HepG2 (cell line): ENCODE measurements around the gene PNKP. TPM values are rescaled to one million over a fixed set of nuclear protein-coding genes. Genes with fewer than 3 reads are reported as not detected.

ENCODE experiments used
- GZF1 ChIP-seq: sonication (generic); formaldehyde crosslinking; IDR thresholded peaks from 2 replicates; pipeline ENCODE4 v1.5.1; 2020; ENCODE audit warnings: mild to moderate bottlenecking, missing genetic modification reagents
- HDAC1 ChIP-seq: sonication (generic); formaldehyde crosslinking; IDR thresholded peaks from 2 replicates; pipeline ENCODE4 v1.5.1; 2020; ENCODE audit warnings: mild to moderate bottlenecking, missing genetic modification reagents
- RFXANK ChIP-seq: IDR thresholded peaks from 2 replicates; pipeline ENCODE4 v1.6.1; 2016
- RORA ChIP-seq: sonication (generic); formaldehyde crosslinking; IDR thresholded peaks from 2 replicates; pipeline ENCODE4 v1.5.0; 2020; ENCODE audit warnings: mild to moderate bottlenecking, missing genetic modification reagents, moderate library complexity
- SNRNP70 ChIP-seq: fragments of 200-400 bp; formaldehyde crosslinking; IDR thresholded peaks from 2 replicates; pipeline ENCODE4 v1.6.1; 2017; ENCODE audit warnings: mild to moderate bottlenecking, low read depth, low read length, moderate library complexity
- ZFP36L1 ChIP-seq: sonication (generic); formaldehyde crosslinking; IDR thresholded peaks from 2 replicates; pipeline ENCODE4 v1.8.0; 2022; ENCODE audit warnings: mild to moderate bottlenecking, missing genetic modification reagents, moderate library complexity
- ZNF432 ChIP-seq: sonication (generic); formaldehyde crosslinking; IDR thresholded peaks from 2 replicates; pipeline ENCODE4 v1.5.0; 2020; ENCODE audit warnings: missing genetic modification reagents, mild to moderate bottlenecking, borderline replicate concordance
- ZNF44 ChIP-seq: sonication (generic); formaldehyde crosslinking; IDR thresholded peaks from 2 replicates; pipeline ENCODE4 v1.5.1; 2020; ENCODE audit warnings: mild to moderate bottlenecking, missing genetic modification reagents
- ZNF468 ChIP-seq: sonication (generic); formaldehyde crosslinking; IDR thresholded peaks from 2 replicates; pipeline ENCODE4 v1.8.0; 2022; ENCODE audit warnings: mild to moderate bottlenecking, moderate library complexity, missing genetic modification reagents
- ZNF768 ChIP-seq: sonication (generic); formaldehyde crosslinking; IDR thresholded peaks from 2 replicates; pipeline ENCODE4 v1.4.0; 2020; ENCODE audit warnings: missing genetic modification reagents
- polyA plus RNA-seq, 8 experiments: library from polyadenylated mRNA; depleted of rRNA in 3 of 8; stranded (reverse) in 7 of 8; unstranded in 1 of 8; fragments of >200 nt; fragmentation: Illumina TruSeq in 4 of 8; extraction: Trizol in 4 of 8; gene quantifications; 2 replicates each; pipeline versions ENCODE4 v1.2.1 to v1.2.3, GENCODE V29; 2011 to 2016; ENCODE audit warnings: low read depth in 4 of 8, missing spikeins in 1 of 8, mixed read lengths in 1 of 8; ENCODE audit not compliant: insufficient read depth in 1 of 8
- total RNA-seq, 5 experiments: library from RNA; depleted of rRNA; stranded (reverse); fragments of >200 nt; fragmentation: Illumina TruSeq; extraction: Trizol; gene quantifications; 2 replicates each; pipeline ENCODE4 v1.2.3, GENCODE V29; 2016; ENCODE audit warnings: low read depth in 1 of 5
- TF ChIP-seq, protein P1 (sequence below): sonication (generic); formaldehyde crosslinking; IDR thresholded peaks from 2 replicates; pipeline ENCODE4 v1.4.0; 2020; ENCODE audit warnings: missing genetic modification reagents, borderline replicate concordance
- TF ChIP-seq, protein P2 (sequence below): sonication (generic); formaldehyde crosslinking; IDR thresholded peaks from 2 replicates; pipeline ENCODE4 v1.4.0; 2020; ENCODE audit warnings: mild to moderate bottlenecking, missing genetic modification reagents
- TF ChIP-seq, protein P3 (sequence below): sonication (generic); formaldehyde crosslinking; IDR thresholded peaks from 2 replicates; pipeline ENCODE4 v1.5.0; 2020; ENCODE audit warnings: mild to moderate bottlenecking, missing genetic modification reagents
- TF ChIP-seq, protein P4 (sequence below): sonication (generic); formaldehyde crosslinking; IDR thresholded peaks from 2 replicates; pipeline ENCODE4 v1.4.0; 2020; ENCODE audit warnings: missing genetic modification reagents, borderline replicate concordance
- TF ChIP-seq, protein P5 (sequence below): sonication (generic); formaldehyde crosslinking; IDR thresholded peaks from 2 replicates; pipeline ENCODE4 v1.5.0; 2020; ENCODE audit warnings: mild to moderate bottlenecking, missing genetic modification reagents

PNKP gene
- total and polyA plus RNA-seq, 2 of the 13 experiments (the other 11 are each of a cell fraction or from before 2014, with no cell fraction given), result 12.7 to 27.1 TPM

DNA sequence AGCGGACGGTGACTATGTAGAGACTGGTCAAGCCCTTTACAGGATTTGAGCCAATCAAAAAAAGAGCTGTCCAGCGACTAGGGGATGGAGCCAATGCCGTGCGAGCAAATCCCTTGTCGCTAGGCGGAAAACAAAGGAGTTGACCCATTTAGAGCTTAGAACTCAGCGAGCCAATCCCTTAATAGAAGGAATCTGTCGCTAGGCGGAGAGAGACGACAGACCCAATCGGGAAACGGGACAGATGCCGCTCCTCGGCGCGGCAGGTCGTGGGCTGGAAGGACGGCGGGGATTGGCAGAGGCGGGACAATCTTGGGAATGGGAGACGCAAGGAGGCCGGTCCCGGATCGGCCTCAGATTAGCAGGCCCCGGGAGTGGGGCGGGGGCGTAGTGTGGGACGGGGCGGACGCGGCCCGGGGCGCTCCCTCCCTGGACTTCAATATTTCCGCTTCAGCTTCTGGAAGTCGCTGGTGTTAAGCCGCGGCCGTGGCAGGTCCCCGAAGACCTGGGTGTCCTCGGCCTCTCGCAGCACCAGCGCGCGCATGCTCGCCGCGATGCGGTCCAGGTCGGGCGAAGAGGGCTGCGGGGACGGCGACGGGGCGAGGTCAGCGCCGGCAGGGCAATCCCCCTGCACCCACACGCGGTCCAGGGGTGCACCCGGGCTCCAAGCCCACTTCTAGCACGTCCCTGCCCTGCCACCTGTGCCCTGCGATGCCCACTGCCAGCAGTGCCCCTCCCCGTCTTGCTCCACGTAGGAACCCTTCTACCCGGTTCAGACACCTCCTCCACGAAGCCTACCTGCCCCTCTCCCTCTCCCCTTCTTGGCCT is 2.3 kb upstream of the PNKP start (continued):
- no peak for TF ChIP-seq GZF1
- TF ChIP-seq, protein P1, sequence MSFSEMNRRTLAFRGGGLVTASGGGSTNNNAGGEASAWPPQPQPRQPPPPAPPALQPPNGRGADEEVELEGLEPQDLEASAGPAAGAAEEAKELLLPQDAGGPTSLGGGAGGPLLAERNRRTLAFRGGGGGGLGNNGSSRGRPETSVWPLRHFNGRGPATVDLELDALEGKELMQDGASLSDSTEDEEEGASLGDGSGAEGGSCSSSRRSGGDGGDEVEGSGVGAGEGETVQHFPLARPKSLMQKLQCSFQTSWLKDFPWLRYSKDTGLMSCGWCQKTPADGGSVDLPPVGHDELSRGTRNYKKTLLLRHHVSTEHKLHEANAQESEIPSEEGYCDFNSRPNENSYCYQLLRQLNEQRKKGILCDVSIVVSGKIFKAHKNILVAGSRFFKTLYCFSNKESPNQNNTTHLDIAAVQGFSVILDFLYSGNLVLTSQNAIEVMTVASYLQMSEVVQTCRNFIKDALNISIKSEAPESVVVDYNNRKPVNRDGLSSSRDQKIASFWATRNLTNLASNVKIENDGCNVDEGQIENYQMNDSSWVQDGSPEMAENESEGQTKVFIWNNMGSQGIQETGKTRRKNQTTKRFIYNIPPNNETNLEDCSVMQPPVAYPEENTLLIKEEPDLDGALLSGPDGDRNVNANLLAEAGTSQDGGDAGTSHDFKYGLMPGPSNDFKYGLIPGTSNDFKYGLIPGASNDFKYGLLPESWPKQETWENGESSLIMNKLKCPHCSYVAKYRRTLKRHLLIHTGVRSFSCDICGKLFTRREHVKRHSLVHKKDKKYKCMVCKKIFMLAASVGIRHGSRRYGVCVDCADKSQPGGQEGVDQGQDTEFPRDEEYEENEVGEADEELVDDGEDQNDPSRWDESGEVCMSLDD (CRISPR knock-in tag), result no peak
- TF ChIP-seq, protein P2, sequence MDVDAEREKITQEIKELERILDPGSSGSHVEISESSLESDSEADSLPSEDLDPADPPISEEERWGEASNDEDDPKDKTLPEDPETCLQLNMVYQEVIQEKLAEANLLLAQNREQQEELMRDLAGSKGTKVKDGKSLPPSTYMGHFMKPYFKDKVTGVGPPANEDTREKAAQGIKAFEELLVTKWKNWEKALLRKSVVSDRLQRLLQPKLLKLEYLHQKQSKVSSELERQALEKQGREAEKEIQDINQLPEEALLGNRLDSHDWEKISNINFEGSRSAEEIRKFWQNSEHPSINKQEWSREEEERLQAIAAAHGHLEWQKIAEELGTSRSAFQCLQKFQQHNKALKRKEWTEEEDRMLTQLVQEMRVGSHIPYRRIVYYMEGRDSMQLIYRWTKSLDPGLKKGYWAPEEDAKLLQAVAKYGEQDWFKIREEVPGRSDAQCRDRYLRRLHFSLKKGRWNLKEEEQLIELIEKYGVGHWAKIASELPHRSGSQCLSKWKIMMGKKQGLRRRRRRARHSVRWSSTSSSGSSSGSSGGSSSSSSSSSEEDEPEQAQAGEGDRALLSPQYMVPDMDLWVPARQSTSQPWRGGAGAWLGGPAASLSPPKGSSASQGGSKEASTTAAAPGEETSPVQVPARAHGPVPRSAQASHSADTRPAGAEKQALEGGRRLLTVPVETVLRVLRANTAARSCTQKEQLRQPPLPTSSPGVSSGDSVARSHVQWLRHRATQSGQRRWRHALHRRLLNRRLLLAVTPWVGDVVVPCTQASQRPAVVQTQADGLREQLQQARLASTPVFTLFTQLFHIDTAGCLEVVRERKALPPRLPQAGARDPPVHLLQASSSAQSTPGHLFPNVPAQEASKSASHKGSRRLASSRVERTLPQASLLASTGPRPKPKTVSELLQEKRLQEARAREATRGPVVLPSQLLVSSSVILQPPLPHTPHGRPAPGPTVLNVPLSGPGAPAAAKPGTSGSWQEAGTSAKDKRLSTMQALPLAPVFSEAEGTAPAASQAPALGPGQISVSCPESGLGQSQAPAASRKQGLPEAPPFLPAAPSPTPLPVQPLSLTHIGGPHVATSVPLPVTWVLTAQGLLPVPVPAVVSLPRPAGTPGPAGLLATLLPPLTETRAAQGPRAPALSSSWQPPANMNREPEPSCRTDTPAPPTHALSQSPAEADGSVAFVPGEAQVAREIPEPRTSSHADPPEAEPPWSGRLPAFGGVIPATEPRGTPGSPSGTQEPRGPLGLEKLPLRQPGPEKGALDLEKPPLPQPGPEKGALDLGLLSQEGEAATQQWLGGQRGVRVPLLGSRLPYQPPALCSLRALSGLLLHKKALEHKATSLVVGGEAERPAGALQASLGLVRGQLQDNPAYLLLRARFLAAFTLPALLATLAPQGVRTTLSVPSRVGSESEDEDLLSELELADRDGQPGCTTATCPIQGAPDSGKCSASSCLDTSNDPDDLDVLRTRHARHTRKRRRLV (CRISPR knock-in tag), result no peak
- TF ChIP-seq ZNF432 (CRISPR knock-in tag), result no peak
- TF ChIP-seq SNRNP70, result no peak
- peak; percentile 66; the same call in 1 of the 2 replicates for TF ChIP-seq ZFP36L1 (CRISPR knock-in tag)
- TF ChIP-seq, protein P3, sequence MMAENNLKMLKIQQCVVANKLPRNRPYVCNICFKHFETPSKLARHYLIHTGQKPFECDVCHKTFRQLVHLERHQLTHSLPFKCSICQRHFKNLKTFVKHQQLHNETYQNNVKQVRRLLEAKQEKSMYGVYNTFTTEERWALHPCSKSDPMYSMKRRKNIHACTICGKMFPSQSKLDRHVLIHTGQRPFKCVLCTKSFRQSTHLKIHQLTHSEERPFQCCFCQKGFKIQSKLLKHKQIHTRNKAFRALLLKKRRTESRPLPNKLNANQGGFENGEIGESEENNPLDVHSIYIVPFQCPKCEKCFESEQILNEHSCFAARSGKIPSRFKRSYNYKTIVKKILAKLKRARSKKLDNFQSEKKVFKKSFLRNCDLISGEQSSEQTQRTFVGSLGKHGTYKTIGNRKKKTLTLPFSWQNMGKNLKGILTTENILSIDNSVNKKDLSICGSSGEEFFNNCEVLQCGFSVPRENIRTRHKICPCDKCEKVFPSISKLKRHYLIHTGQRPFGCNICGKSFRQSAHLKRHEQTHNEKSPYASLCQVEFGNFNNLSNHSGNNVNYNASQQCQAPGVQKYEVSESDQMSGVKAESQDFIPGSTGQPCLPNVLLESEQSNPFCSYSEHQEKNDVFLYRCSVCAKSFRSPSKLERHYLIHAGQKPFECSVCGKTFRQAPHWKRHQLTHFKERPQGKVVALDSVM (CRISPR knock-in tag), result peak; percentile 79
- TF ChIP-seq, protein P4, sequence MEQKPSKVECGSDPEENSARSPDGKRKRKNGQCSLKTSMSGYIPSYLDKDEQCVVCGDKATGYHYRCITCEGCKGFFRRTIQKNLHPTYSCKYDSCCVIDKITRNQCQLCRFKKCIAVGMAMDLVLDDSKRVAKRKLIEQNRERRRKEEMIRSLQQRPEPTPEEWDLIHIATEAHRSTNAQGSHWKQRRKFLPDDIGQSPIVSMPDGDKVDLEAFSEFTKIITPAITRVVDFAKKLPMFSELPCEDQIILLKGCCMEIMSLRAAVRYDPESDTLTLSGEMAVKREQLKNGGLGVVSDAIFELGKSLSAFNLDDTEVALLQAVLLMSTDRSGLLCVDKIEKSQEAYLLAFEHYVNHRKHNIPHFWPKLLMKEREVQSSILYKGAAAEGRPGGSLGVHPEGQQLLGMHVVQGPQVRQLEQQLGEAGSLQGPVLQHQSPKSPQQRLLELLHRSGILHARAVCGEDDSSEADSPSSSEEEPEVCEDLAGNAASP, result no peak
- TF ChIP-seq RORA (CRISPR knock-in tag), result no peak
- TF ChIP-seq RFXANK (CRISPR knock-in tag), result peak; percentile 99
- TF ChIP-seq ZNF468, result no peak
- TF ChIP-seq, protein P5, sequence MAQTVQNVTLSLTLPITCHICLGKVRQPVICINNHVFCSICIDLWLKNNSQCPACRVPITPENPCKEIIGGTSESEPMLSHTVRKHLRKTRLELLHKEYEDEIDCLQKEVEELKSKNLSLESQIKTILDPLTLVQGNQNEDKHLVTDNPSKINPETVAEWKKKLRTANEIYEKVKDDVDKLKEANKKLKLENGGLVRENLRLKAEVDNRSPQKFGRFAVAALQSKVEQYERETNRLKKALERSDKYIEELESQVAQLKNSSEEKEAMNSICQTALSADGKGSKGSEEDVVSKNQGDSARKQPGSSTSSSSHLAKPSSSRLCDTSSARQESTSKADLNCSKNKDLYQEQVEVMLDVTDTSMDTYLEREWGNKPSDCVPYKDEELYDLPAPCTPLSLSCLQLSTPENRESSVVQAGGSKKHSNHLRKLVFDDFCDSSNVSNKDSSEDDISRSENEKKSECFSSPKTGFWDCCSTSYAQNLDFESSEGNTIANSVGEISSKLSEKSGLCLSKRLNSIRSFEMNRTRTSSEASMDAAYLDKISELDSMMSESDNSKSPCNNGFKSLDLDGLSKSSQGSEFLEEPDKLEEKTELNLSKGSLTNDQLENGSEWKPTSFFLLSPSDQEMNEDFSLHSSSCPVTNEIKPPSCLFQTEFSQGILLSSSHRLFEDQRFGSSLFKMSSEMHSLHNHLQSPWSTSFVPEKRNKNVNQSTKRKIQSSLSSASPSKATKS, result no peak
- peak; percentile 21; the same call in 1 of the 2 replicates for TF ChIP-seq HDAC1
- no peak; the same call in 1 of the 2 replicates for TF ChIP-seq ZNF44 (CRISPR knock-in tag)
- no peak for TF ChIP-seq ZNF768 (CRISPR knock-in tag)
